B cell (primary cell): ENCODE results near the gene CMAS.

ENCODE experiments used
- CTCF ChIP-seq: fragments of 200-600 bp; IDR thresholded peaks from one replicate; pipeline ENCODE4 v1.8.0; 2022; ENCODE audit warnings: antibody characterized with exemption, mild to moderate bottlenecking
- EZH2 ChIP-seq: IDR thresholded peaks from 2 replicates; pipeline ENCODE4 v1.6.1; 2012; ENCODE audit warnings: borderline replicate concordance, low read depth, mild to moderate bottlenecking, moderate library complexity, low read length; ENCODE audit not compliant: insufficient read depth, poor library complexity, severe bottlenecking

- TF ChIP-seq CTCF, result no peak
- TF ChIP-seq EZH2, result no peak
Measured at GRCh38 chr12:22014783-22015144, 31.3 kb upstream of the CMAS start.
